H1 (cell line): ENCODE measurements around the gene GPC6.

Experiments
- CBX5 ChIP-seq: fragments of 300-800, 300-1000 bp; sonication (generic); IDR thresholded peaks from 2 replicates; pipeline ENCODE4 v1.7.1; 2016; ENCODE audit warnings: antibody characterized with exemption, low read length, low read depth
- CHD2 ChIP-seq: IDR thresholded peaks from 2 replicates; pipeline ENCODE4 v1.6.1; 2012; ENCODE audit warnings: low read length, improper control_type of control experiment
- EZH2 ChIP-seq: fragments of 200-600 bp; sonication (generic); IDR thresholded peaks from 2 replicates; pipeline ENCODE4 v1.7.1; 2012; ENCODE audit warnings: low read depth, mild to moderate bottlenecking, moderate library complexity, low read length, inconsistent platforms; ENCODE audit not compliant: severe bottlenecking
- POLR2AphosphoS5 ChIP-seq: IDR thresholded peaks from 2 replicates; pipeline ENCODE4 v1.6.1; 2011; ENCODE audit warnings: low read depth, low read length
- RAD21 ChIP-seq, 2 experiments: IDR thresholded peaks in 1 of 2; conservative IDR thresholded peaks in 1 of 2; 2 replicates each; pipeline ENCODE4 v1.6.1; 2011; ENCODE audit warnings: low read depth in 2 of 2, low read length in 2 of 2, improper control_type of control experiment in 1 of 2, inconsistent platforms in 1 of 2, mild to moderate bottlenecking in 1 of 2, moderate library complexity in 1 of 2
- RFX5 ChIP-seq: IDR thresholded peaks from 2 replicates; pipeline ENCODE4 v1.6.1; 2011; ENCODE audit warnings: low read depth, low read length, improper control_type of control experiment, borderline replicate concordance
- TAF1 ChIP-seq: IDR thresholded peaks from 2 replicates; pipeline ENCODE4 v1.6.1; 2011; ENCODE audit warnings: mild to moderate bottlenecking, low read depth, low read length
- ZNF274 ChIP-seq: IDR thresholded peaks from 2 replicates; pipeline ENCODE4 v1.7.0; 2012; ENCODE audit warnings: low read length, borderline replicate concordance; ENCODE audit errors: extremely low read depth
- TF ChIP-seq, protein P1 (sequence below): IDR thresholded peaks from 2 replicates; pipeline ENCODE4 v1.6.1; 2012; ENCODE audit warnings: inconsistent platforms
- TF ChIP-seq, protein P2 (sequence below), 3 experiments: IDR thresholded peaks; 1 replicate in 2 of 3; 2 replicates in 1 of 3; pipeline versions ENCODE4 v1.5.1 to v1.6.1; 2011; ENCODE audit warnings: low read length in 3 of 3, mild to moderate bottlenecking in 3 of 3, inconsistent platforms in 2 of 3, low read depth in 1 of 3, moderate library complexity in 1 of 3; ENCODE audit not compliant: insufficient read depth in 1 of 3; ENCODE audit errors: control extremely low read depth in 1 of 3
- TF ChIP-seq, protein P3 (sequence below): IDR thresholded peaks from 2 replicates; pipeline ENCODE4 v1.6.1; 2012; ENCODE audit warnings: low read length, inconsistent platforms

DNA sequence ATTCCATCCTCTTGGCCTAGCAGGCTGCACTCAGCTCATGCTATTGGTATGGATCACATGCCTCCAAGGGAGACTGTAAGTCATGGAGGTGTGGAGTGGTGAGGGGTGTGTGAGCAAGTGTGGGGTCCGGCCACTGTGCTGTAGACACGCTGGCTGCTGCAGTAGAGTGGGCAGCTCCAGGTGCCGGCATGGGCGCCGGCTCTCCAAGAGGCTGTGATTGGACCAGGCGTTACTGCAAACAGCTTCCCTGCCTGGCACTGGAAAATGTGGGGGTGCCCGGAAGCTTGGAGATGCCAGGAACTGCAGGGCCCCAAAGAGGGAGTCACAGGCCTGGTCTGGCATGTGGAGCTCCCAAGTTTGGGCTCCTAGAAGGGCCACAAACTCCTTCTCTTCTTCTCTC lies 245.7 kb downstream of the GPC6 start:
- TF ChIP-seq, protein P1, sequence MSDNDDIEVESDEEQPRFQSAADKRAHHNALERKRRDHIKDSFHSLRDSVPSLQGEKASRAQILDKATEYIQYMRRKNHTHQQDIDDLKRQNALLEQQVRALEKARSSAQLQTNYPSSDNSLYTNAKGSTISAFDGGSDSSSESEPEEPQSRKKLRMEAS: no peak
- TF ChIP-seq TAF1 (no peak), EZH2 (no peak), RFX5 (no peak), ZNF274 (no peak), RAD21 (IDR thresholded peaks at IDR 0.05 in 1 of 2, conservative IDR thresholded peaks at IDR 0.05 in 1 of 2; ENCODE audit: low read depth in 2 of 2, low read length in 2 of 2) (no peak), CHD2 (no peak), CBX5 (no peak), POLR2AphosphoS5 (no peak)
- TF ChIP-seq, protein P2, sequence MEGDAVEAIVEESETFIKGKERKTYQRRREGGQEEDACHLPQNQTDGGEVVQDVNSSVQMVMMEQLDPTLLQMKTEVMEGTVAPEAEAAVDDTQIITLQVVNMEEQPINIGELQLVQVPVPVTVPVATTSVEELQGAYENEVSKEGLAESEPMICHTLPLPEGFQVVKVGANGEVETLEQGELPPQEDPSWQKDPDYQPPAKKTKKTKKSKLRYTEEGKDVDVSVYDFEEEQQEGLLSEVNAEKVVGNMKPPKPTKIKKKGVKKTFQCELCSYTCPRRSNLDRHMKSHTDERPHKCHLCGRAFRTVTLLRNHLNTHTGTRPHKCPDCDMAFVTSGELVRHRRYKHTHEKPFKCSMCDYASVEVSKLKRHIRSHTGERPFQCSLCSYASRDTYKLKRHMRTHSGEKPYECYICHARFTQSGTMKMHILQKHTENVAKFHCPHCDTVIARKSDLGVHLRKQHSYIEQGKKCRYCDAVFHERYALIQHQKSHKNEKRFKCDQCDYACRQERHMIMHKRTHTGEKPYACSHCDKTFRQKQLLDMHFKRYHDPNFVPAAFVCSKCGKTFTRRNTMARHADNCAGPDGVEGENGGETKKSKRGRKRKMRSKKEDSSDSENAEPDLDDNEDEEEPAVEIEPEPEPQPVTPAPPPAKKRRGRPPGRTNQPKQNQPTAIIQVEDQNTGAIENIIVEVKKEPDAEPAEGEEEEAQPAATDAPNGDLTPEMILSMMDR (IDR thresholded peaks at IDR 0.05; ENCODE audit: control extremely low read depth in 1 of 3, insufficient read depth in 1 of 3, low read depth in 1 of 3, low read length in 3 of 3): no peak
- TF ChIP-seq, protein P3, sequence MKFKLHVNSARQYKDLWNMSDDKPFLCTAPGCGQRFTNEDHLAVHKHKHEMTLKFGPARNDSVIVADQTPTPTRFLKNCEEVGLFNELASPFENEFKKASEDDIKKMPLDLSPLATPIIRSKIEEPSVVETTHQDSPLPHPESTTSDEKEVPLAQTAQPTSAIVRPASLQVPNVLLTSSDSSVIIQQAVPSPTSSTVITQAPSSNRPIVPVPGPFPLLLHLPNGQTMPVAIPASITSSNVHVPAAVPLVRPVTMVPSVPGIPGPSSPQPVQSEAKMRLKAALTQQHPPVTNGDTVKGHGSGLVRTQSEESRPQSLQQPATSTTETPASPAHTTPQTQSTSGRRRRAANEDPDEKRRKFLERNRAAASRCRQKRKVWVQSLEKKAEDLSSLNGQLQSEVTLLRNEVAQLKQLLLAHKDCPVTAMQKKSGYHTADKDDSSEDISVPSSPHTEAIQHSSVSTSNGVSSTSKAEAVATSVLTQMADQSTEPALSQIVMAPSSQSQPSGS: no peak
